ENCODE data around the gene MBTD1. TPM values are rescaled to one million over a fixed set of nuclear protein-coding genes. Genes with fewer than 3 reads are reported as not detected.
A peak's percentile ranks its signal among the peaks of the same experiment; 100 is the strongest.

MBTD1 gene
- total and polyA plus RNA-seq, 9 of the 15 experiments (the other 6 are each of a cell fraction or from before 2014, with no cell fraction given), result 2.1 to 26.3 (median 13.3) TPM

- TF ChIP-seq, protein P1, sequence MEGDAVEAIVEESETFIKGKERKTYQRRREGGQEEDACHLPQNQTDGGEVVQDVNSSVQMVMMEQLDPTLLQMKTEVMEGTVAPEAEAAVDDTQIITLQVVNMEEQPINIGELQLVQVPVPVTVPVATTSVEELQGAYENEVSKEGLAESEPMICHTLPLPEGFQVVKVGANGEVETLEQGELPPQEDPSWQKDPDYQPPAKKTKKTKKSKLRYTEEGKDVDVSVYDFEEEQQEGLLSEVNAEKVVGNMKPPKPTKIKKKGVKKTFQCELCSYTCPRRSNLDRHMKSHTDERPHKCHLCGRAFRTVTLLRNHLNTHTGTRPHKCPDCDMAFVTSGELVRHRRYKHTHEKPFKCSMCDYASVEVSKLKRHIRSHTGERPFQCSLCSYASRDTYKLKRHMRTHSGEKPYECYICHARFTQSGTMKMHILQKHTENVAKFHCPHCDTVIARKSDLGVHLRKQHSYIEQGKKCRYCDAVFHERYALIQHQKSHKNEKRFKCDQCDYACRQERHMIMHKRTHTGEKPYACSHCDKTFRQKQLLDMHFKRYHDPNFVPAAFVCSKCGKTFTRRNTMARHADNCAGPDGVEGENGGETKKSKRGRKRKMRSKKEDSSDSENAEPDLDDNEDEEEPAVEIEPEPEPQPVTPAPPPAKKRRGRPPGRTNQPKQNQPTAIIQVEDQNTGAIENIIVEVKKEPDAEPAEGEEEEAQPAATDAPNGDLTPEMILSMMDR (IDR thresholded peaks at IDR 0.05 in 2 of 3, conservative IDR thresholded peaks at IDR 0.05 in 1 of 3; ENCODE audit: insufficient read depth in 2 of 3, low read depth in 1 of 3, low read length in 3 of 3), result 0 out of 6 replicates have a peak, but pooled peaks of 1 of the 3 experiments have one; percentile 17
- TF ChIP-seq CTBP1 (IDR thresholded peaks at IDR 0.05; ENCODE audit: borderline replicate concordance) (0 out of 2 replicates have a peak, but pooled peaks have one; percentile 13), HDAC1 (IDR thresholded peaks at IDR 0.05) (peak in 1 of 2 experiments; percentile 89; a peak in 2 of 4 replicates), PCBP2 (IDR thresholded peaks at IDR 0.05; ENCODE audit: low read depth, low read length, poor library complexity, severe bottlenecking) (no peak), ARNT (IDR thresholded peaks at IDR 0.05) (0 out of 4 replicates have a peak, but pooled peaks of 1 of the 2 experiments have one; percentile 9), POLR2G (IDR thresholded peaks at IDR 0.05; ENCODE audit: low read depth, low read length) (peak; percentile 84), NR1H2 (CRISPR knock-in tag; IDR thresholded peaks at IDR 0.05) (0 out of 2 replicates have a peak, but pooled peaks have one; percentile 79), KAT2B (IDR thresholded peaks at IDR 0.05; ENCODE audit: low read depth, low read length) (no peak), ZEB2 (IDR thresholded peaks at IDR 0.05) (no peak), ZBTB1 (CRISPR knock-in tag; IDR thresholded peaks at IDR 0.05; ENCODE audit: borderline replicate concordance, low read depth) (peak; percentile 84), RNF2 (IDR thresholded peaks at IDR 0.05) (peak; percentile 45; the same call in 1 of the 2 replicates), HNRNPL (IDR thresholded peaks at IDR 0.05; ENCODE audit: low read depth, low read length) (peak; percentile 29; the same call in 1 of the 2 replicates), RBM34 (IDR thresholded peaks at IDR 0.05; ENCODE audit: borderline replicate concordance, insufficient read depth, low read length) (0 out of 2 replicates have a peak, but pooled peaks have one; percentile 60), SMARCE1 (IDR thresholded peaks at IDR 0.05) (0 out of 2 replicates have a peak, but pooled peaks have one; percentile 4)
- TF ChIP-seq, protein P2, sequence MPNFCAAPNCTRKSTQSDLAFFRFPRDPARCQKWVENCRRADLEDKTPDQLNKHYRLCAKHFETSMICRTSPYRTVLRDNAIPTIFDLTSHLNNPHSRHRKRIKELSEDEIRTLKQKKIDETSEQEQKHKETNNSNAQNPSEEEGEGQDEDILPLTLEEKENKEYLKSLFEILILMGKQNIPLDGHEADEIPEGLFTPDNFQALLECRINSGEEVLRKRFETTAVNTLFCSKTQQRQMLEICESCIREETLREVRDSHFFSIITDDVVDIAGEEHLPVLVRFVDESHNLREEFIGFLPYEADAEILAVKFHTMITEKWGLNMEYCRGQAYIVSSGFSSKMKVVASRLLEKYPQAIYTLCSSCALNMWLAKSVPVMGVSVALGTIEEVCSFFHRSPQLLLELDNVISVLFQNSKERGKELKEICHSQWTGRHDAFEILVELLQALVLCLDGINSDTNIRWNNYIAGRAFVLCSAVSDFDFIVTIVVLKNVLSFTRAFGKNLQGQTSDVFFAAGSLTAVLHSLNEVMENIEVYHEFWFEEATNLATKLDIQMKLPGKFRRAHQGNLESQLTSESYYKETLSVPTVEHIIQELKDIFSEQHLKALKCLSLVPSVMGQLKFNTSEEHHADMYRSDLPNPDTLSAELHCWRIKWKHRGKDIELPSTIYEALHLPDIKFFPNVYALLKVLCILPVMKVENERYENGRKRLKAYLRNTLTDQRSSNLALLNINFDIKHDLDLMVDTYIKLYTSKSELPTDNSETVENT (CRISPR knock-in tag; IDR thresholded peaks at IDR 0.05), result peak; percentile 8; the same call in 1 of the 2 replicates
These were observed 93.5 kb downstream of the MBTD1 start, which contains the start of gene NME2 (continued) for GRCh38 chr17:51166198-51166986.
